ENCODE measurements around the gene RGL4.
"Not testable (repeated sequence)": the region's sequence is repeated elsewhere in the genome, so short reads cannot be mapped to it uniquely, and the experiment has no call there.

GRCh38 chr22:23646526-23646925, 44.3 kb upstream of the RGL4 start:
- not testable (repeated sequence) for TF ChIP-seq POLR2A, CTCF (IDR thresholded peaks at IDR 0.05)
